Raji (cell line): ENCODE measurements around the gene BRPF1.

ENCODE experiments used
- POLR2A ChIP-seq: IDR thresholded peaks from 2 replicates; pipeline ENCODE4 v1.6.1; 2011; ENCODE audit warnings: low read depth, low read length, control low read depth; ENCODE audit not compliant: insufficient read depth

Gene BRPF1

DNA sequence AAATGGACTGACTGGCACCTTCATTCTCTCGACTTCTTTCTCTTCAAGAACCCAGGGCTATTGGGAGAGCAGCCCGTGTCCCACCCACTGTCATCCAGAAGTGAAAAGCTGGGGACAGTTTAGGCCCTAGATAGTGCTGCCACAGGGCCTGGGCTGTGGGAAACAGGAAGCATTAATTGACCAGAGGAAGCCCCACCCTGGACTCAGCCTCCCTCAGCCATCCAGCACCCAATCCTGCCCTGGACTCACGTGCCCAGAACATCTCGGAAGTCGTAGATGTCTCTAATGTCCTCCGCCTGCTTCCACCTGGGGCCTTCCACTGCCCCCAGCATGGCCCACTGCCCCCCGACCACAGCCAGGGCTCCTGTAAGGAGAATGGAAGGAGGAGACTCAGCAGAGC, 35.9 kb downstream of the BRPF1 start:
- 0 out of 2 replicates have a peak, but pooled peaks have one; percentile 17 for TF ChIP-seq POLR2A

DNA sequence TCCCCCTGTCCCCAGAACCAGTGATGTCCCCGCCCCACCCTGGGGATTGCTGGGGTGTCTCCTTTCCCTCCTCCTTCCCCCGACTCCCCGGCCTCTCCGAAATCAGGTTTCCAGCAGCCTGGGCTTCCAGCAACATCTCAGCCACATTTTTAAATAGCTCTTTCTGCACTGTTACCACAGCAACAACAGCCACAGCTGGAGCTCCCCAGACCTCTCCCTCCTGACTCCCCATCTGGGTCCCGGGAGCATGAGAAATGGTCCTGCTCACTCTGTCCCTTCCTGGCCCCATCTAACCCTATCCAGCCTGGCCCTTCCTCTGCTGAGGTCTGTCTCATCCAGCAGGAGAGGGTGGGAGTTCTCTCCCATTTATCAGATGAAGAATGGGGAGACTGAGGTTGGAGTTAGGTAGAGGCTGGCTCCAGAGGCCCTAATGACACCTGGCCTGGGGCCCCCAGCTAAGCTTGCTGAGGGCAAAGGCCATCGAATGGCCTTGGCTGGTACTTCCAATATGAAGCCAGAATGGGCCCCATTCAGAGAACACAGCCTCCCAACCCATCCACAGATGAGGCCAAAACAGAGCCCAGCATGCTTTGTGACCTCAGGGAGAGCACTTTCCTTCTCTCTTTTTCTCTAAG, 36.7 kb downstream of the BRPF1 start:
- no peak; the same call in 1 of the 2 replicates for TF ChIP-seq POLR2A

DNA sequence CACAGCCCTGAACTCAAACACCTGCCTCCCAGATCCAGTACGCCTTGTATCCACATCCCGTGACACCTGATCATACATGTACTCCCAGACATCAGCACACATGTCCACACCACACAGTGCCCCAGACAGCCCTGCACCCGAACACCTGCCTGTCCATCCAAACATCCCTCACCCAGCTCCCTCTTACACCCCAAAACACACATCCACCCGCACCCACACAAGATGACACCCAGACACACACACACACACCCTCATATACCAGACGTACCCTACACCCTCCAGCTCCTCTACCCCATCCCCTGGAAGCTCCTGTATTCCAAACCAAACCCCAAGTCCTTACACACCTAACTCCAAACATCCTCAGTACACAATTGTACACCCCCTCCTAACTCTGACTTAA, 37.5 kb downstream of the BRPF1 start:
- 0 out of 2 replicates have a peak, but pooled peaks have one; percentile 21 for TF ChIP-seq POLR2A

DNA sequence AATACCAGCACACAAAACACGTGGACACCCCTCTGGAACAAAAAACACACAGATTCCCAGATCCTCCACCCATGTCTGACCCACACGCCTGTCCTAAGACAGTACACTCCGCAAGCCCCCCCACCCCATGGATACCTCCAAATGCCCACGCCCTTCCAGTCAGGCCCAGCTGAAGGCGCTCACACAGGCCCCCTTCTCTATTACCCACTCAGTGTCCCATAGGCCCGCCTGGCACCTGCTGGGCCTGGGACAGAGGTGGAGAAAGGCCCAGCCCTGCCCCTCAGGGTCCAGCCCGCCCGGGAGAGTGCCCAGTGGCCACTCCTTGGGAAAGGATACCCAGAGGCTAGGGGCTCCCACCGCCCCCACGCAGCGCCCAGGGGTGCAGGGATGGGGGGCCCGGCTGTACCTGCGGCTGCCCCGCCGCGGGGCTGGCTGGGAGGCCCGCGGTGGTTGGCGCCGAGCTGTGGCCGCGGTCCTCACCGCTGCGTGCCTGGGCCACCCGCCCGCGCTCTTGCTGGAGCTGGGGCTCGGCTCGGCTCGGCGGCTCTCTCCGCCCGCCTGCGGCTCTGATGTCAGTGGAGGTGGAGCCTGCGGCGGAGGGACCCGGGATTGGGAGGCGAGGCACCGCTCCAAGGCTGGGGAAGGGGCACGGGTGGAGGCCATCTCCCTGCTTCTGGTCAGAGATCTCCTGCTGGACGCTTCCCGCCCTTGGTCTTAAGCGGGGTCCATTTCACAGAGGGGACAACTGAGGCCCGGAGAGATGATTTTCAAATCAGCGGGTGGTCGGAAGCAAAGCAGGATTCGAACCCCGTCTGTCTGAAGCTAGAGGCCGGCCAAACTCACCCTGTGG, 38.1 kb downstream of the BRPF1 start, which contains the start of gene CAMK1:
Gene CAMK1 (minus strand): TSS at position 522 of the 850 bp plus-strand sequence. CDS start 2,198 bp downstream, outside the sequence.
- no peak for TF ChIP-seq POLR2A

DNA sequence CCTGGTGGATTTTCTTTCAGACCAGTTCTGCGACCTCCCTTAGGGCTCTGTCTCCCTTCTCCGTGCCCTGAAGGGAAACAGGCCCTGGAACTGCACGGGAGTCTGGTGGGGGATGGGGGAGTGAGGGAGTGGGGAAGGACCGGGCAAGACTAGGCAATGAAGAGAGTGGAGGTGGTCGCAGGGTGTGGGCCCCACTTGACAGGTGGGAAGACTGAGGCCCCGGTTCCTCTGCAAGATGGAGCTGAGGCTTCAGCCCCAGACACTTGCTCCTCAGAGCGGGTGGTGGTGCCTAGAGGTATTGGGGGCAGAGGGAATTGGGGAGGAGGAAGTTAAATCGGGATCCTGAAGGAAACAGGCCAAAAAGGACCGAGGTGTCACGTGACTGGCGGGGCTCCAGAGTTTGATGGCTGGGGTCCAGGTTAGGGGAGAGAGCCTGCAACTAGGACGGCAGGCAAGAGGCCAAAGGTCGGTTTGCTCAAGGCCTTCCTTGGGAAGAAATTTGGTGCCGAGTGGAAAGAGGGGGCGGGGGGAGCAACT, 38.8 kb downstream of the BRPF1 start:
- TF ChIP-seq POLR2A, result no peak

DNA sequence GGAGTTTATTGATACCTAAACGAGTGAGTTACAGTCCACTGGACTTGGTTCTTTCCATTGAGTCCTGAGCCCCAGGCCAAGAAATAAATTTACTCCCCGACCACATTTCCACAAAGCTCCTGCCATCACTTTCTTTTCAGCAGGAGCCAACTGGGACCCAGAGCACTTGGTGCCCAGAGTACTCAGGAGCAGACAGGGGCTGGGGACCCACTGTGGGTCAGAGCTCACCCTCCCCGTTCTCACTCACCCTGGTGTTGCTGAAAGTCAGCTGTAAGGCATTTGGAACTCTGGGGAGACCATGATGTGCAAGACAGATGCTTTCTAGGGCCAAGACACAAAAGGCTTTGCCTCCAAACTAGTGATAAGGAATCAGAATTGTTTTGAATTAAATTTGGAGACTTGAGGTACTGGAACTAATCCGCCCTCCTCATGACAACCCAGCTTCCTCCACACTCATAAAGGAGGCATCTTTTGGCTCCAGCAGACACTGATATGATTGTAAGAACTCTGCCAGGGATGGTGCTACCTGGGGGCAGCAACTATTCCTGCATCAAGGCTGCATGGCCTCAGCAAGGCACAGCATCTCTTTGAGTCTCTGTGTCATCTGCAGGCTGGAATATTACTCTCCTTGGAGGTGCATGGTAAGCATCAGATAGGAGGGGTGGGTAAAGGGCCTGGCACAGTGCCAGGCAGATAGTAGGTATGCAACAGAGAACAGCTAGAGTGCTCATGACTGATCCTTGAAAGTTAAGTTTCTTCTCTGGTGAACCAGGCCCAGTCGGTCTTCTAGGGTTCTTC, 45.6 kb downstream of the BRPF1 start:
- TF ChIP-seq POLR2A, result no peak

DNA sequence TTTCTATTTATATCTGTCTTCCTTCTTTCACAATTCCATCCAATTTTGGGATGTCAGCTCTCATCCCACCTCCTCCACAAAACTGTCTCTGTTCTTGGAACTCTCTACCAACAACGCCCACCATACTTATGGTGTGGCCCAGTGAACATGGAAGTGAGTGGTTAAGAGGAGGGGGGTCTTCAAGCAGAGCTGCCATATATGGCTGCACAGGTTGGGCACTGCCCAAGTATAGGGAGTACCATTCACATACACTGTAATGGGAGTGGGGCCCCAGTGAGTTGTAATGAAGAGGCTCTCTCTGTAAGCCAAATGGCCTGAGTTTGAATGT, 46.1 kb downstream of the BRPF1 start:
- no peak for TF ChIP-seq POLR2A

DNA sequence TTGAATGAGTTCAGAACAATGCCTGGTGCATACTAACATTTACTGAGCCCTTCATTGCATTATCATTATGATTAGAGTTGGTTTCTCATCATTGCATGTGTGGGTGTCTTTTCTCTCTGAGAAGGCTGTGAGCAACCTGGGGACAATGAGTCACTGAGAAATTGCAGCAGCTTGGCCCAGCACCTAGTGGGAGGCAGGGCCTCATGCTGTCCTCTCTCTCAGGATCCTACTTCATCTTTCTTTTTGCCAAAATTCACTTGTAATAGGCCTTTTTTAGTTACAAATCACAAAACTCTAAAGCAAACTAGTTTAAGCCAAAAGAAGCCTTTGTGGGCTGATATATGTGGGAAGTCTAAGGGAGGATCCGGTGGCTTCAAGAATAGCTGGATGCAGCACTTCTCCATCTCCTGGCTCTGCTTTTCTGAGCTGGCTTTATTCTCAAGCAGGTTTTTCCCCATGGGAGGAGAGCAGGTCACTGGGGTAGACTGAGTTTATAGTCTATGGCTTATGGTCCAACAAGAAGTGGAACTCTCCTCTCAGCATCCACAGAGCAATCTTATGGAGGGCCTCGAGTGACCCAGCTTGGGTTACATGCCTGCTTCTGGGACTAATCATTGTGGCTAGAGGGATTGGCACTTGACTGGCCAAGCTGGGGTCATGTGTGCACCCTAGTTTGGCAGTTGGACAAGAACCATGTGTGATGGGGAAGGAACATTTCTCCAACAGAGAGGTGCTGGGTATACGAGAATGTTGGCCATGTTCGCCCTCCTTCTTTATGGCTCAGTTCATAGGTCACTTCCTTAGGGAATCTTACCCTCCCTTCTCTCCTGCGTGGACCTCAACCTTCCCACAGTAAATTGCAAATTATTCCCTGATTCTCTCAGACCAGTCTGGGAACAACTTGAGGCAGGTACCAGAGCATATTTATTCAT, 46.9 kb downstream of the BRPF1 start:
- no peak for TF ChIP-seq POLR2A

DNA sequence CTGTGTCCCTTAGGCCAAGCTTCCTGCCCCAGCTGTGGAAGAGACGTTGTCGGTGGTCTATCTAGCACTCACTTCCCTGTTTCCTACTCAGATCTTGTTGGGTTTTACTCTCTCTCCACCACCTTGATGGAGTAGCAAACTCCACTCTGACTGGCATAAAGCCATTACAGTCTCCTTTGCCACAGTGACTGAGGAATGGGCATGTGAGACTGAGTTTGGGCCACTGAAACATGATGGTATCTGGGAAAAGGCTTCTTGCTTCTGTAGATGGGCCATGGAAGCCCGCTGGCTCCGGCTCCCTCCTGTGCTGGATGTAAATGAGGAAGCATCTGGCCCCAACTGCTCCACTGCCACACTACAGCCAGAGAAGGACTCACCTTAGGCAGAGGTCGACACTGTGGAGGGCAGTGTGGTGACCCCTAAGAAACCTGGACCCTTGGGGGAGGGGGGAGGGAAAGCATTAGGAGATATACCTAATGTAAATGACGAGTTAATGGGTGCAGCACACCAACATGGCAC, 47.6 kb downstream of the BRPF1 start:
- no peak for TF ChIP-seq POLR2A

DNA sequence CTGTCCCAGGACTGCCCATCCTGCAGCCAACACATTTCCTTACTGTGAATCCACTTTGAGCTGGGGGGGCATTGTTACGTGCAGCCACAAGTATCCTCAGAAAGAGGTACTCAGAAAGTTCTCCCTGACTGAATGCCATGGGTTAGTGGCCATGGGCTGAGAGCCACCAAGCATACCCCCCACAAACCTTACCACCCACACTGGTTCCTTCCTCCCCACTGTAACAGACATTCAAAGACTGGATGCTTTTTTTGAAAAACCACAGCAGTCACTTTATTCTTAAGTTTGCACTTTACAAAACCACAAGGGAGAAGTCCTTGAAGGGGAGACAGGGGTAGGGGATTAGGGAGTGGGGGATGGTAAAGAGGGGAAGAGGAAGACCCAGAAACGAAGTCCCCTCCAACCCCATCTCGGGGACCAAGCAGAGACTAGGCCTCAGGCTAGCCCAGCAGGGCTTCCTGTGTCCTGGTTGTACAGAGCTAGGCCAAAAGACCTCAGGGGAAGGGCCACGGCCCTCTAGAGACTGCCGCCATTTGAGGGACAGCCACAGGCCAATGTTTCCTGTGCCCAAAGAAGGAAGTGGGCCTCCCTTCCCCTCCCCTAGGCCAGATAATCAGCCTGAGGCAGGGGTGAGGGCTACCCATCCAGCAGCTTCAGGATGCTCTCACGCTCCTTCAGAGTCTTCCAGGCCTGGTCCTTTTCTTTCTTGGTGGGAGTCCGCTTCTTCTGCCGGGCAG, 48.4 kb downstream of the BRPF1 start:
- 0 out of 2 replicates have a peak, but pooled peaks have one; percentile 26 for TF ChIP-seq POLR2A

DNA sequence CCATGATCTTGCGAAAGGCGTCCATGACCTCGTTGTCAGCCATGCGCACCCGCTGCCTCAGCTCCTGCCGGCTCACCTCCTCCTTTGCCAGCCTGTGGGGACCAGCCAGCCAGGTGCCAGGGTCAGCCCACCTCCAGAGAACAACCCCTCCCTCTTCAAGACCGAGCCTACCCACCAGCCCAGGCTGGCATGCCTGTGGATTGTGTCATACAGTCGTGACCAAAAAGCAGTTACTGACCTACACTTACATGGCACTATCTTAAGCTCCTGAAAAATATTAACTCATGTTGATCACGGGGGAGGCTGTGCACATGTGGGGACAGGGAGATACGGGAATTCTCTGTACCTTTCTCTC, 48.9 kb downstream of the BRPF1 start:
- no peak for TF ChIP-seq POLR2A

DNA sequence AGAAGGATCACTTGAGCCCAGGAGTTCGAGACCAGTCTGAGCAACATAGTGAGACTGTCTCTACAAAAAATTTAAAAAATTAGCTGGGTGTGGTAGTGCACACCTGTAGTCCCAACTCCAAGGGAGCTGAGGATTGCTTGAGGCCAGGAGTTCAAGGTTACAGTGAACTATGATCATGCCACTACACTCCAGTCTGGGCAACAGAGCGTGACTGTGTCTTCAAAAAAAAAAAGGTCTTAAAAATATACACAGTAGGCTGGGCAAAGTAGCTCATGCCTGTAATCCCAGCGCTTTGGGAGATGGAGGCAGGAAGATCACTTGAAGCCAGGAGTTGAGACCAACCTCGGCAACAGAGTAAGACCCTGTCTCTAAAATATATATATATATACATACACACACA, 49.4 kb downstream of the BRPF1 start:
- TF ChIP-seq POLR2A, result no peak

DNA sequence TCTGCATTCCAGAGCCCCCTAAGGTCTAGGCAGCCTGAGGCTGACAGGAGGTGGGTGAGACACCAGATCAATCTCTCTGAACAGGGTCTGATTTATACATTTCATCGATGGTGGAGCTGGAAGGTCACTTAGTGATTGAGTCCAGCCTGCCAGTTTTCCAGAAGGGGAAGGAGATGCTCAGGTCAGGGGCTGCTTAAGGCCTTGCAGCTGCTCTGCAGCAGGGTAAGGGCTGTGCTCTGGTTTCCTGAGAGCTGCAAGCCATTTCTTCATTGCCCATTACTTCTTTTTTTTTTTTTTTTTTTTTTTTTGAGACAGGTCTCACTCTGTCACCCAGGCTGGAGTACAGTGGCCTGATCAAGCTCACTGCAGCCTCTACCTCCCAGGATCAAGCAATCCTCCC, 50.0 kb downstream of the BRPF1 start:
- TF ChIP-seq POLR2A, result no peak
